A549 (cell line): Measurements from ENCODE around the gene ZSWIM3. TPM values are rescaled to one million over a fixed set of nuclear protein-coding genes. Genes with fewer than 3 reads are reported as not detected.

Experiments
- ATAC-seq, 2 experiments: fragments of 200-7000 bp in 1 of 2; fragments of >200 bp in 1 of 2; cut with Nextera tagmentation in 1 of 2; cut with Tn5 transposase in 1 of 2; 3 replicates each; pipeline versions ENCODE4 v1.8.0 to v1.9.1; 2018 to 2020; ENCODE audit warnings: mild to moderate bottlenecking in 1 of 2, moderate library complexity in 1 of 2
- CTCF ChIA-PET: fragments of 300-600 bp; sonication (Branson Sonifier 250); formaldehyde crosslinking; extraction: SDS; loops from one replicate; lab custom pipeline; 2021; ENCODE audit warnings: antibody characterized with exemption, inconsistent platforms; lab: Yijun Ruan, JAX
- POLR2A ChIA-PET: fragments of 350-600 bp; formaldehyde crosslinking; extraction: SDS; loops from one replicate; lab custom pipeline; 2021; ENCODE audit warnings: antibody characterized with exemption, inconsistent platforms; lab: Yijun Ruan, JAX
- DNase-seq, 2 experiments: peaks; one replicate each; pipeline versions ENCODE4 v3.0.0 to v3.0.0-alpha.2; 2011 to 2016; ENCODE audit warnings: low read depth in 1 of 2, low spot score in 1 of 2
- FAIRE-seq: peaks from 2 replicates; lab custom pipeline; 2011; peaks lifted over from hg19 to GRCh38; lab: Jason Lieb, UNC
- H3K27ac ChIP-seq, 2 experiments: fragments of >200 bp; sonication (Bioruptor Twin); formaldehyde crosslinking; 3 replicates each; pipeline ENCODE4 v1.5.1; 2016 to 2017
- H3K4me1 ChIP-seq: fragments of >200 bp; sonication (Bioruptor Twin); formaldehyde crosslinking; 3 replicates; pipeline ENCODE4 v1.6.1; 2016
- H3K4me2 ChIP-seq: fragments of >200 bp; sonication (Bioruptor Twin); formaldehyde crosslinking; 3 replicates; pipeline ENCODE4 v1.6.1; 2016
- H3K4me3 ChIP-seq: fragments of >200 bp; sonication (Bioruptor Twin); formaldehyde crosslinking; 3 replicates; pipeline ENCODE4 v1.5.1; 2016
- H3K9me3 ChIP-seq: fragments of >200 bp; sonication (Bioruptor Twin); formaldehyde crosslinking; 3 replicates; pipeline ENCODE4 v1.6.1; 2016
- CBX2 ChIP-seq: fragments of 200-600 bp; sonication (generic); IDR thresholded peaks from 2 replicates; pipeline ENCODE4 v1.6.1; 2016; ENCODE audit warnings: low read depth, mild to moderate bottlenecking, borderline replicate concordance
- CEBPB ChIP-seq, 2 experiments: fragments of >200 bp in 1 of 2; sonication (Bioruptor Twin) in 1 of 2; formaldehyde crosslinking in 1 of 2; IDR thresholded peaks; 2 replicates each; pipeline ENCODE4 v1.6.1; 2012 to 2016
- EHF ChIP-seq: fragments of 250-450 bp; sonication (Bioruptor Pico); IDR thresholded peaks from 2 replicates; pipeline ENCODE4 v1.5.0; 2020; ENCODE audit warnings: mild to moderate bottlenecking
- ESRRA ChIP-seq: fragments of 150-350 bp; IDR thresholded peaks from 2 replicates; pipeline ENCODE4 v1.6.1; 2014; ENCODE audit warnings: mild to moderate bottlenecking, low read length, borderline replicate concordance
- FOSL2 ChIP-seq, 2 experiments: fragments of 450-650 bp in 1 of 2; fragments of >200 bp in 1 of 2; sonication (Bioruptor Twin) in 1 of 2; formaldehyde crosslinking; IDR thresholded peaks; 2 replicates each; pipeline versions ENCODE4 v1.5.0 to v1.6.1; 2016 to 2020; ENCODE audit warnings: mild to moderate bottlenecking in 1 of 2, moderate library complexity in 1 of 2
- HEYL ChIP-seq: fragments of 250-450 bp; sonication (Bioruptor Pico); IDR thresholded peaks from 2 replicates; pipeline ENCODE4 v1.8.0; 2021; ENCODE audit warnings: mild to moderate bottlenecking, moderate library complexity
- HOXB13 ChIP-seq: fragments of 250-450 bp; sonication (Bioruptor Pico); IDR thresholded peaks from 2 replicates; pipeline ENCODE4 v1.5.0; 2020; ENCODE audit warnings: low read depth, mild to moderate bottlenecking, moderate library complexity
- HOXB5 ChIP-seq: fragments of 250-450 bp; sonication (Bioruptor Pico); IDR thresholded peaks from 2 replicates; pipeline ENCODE4 v1.5.0; 2020; ENCODE audit warnings: mild to moderate bottlenecking, moderate library complexity
- JUNB ChIP-seq: fragments of >200 bp; sonication (Bioruptor Twin); formaldehyde crosslinking; IDR thresholded peaks from 2 replicates; pipeline ENCODE4 v1.6.1; 2016
- MYC ChIP-seq: IDR thresholded peaks from 2 replicates; pipeline ENCODE4 v1.6.1; 2012; ENCODE audit warnings: mild to moderate bottlenecking, inconsistent platforms, low read length, improper control_type of control experiment, borderline replicate concordance
- NFE2L2 ChIP-seq: fragments of 150-350 bp; conservative IDR thresholded peaks from 2 replicates; pipeline ENCODE4 v1.6.1; 2014; ENCODE audit warnings: low read length
- PHF8 ChIP-seq: fragments of 200-600 bp; sonication (generic); IDR thresholded peaks from 2 replicates; pipeline ENCODE4 v1.6.1; 2016; ENCODE audit warnings: low read depth, mild to moderate bottlenecking, antibody characterized with exemption, moderate library complexity, borderline replicate concordance
- POLR2A ChIP-seq: IDR thresholded peaks from 2 replicates; pipeline ENCODE4 v1.6.1; 2012; ENCODE audit warnings: mild to moderate bottlenecking, low read length
- RFX5 ChIP-seq: fragments of 450-650 bp; IDR thresholded peaks from 2 replicates; pipeline ENCODE4 v1.7.1; 2014; ENCODE audit warnings: antibody characterized with exemption, mild to moderate bottlenecking, moderate library complexity
- ZC3H11A ChIP-seq: fragments of 450-650 bp; IDR thresholded peaks from 2 replicates; pipeline ENCODE4 v1.6.1; 2014; ENCODE audit warnings: antibody characterized with exemption, mild to moderate bottlenecking
- WGBS: methylation state at CpG from one replicate; pipeline ENCODE4 v1.1.6; 2017; ENCODE audit errors: missing lambda C conversion rate; 5-methylcytosine and 5-hydroxymethylcytosine counted together
- polyA plus RNA-seq, 4 experiments: library from polyadenylated mRNA; depleted of rRNA in 3 of 4; stranded (reverse); fragments of >200 nt; fragmentation: RNase III in 1 of 4; extraction: RNeasy Plus Mini Kit Qiagen cat#74134 plus additional on column Dnase treatment in 1 of 4; gene quantifications; 2 replicates in 3 of 4; 3 replicates in 1 of 4; pipeline ENCODE4 v1.2.3, GENCODE V29; 2011 to 2017
- TF ChIP-seq, protein P1 (sequence below): fragments of 250-450 bp; sonication (Bioruptor Pico); IDR thresholded peaks from 2 replicates; pipeline ENCODE4 v1.5.0; 2021; ENCODE audit warnings: mild to moderate bottlenecking, moderate library complexity, borderline replicate concordance
- TF ChIP-seq, protein P2 (sequence below): fragments of 200-600 bp; sonication (generic); IDR thresholded peaks from 2 replicates; pipeline ENCODE4 v1.6.1; 2016; ENCODE audit warnings: antibody characterized with exemption, mild to moderate bottlenecking, moderate library complexity
- TF ChIP-seq, protein P3 (sequence below): fragments of 450-650 bp; IDR thresholded peaks from 2 replicates; pipeline ENCODE4 v1.6.1; 2014; ENCODE audit warnings: antibody characterized with exemption
- TF ChIP-seq, protein P4 (sequence below): fragments of 250-450 bp; sonication (Bioruptor Pico); IDR thresholded peaks from 2 replicates; pipeline ENCODE4 v1.5.0; 2020; ENCODE audit warnings: low read depth, mild to moderate bottlenecking, moderate library complexity

Gene ZSWIM3
- polyA plus RNA-seq, 2 of the 4 experiments (the other 2 are of a cell fraction) = 1.1 to 1.3 TPM

DNA sequence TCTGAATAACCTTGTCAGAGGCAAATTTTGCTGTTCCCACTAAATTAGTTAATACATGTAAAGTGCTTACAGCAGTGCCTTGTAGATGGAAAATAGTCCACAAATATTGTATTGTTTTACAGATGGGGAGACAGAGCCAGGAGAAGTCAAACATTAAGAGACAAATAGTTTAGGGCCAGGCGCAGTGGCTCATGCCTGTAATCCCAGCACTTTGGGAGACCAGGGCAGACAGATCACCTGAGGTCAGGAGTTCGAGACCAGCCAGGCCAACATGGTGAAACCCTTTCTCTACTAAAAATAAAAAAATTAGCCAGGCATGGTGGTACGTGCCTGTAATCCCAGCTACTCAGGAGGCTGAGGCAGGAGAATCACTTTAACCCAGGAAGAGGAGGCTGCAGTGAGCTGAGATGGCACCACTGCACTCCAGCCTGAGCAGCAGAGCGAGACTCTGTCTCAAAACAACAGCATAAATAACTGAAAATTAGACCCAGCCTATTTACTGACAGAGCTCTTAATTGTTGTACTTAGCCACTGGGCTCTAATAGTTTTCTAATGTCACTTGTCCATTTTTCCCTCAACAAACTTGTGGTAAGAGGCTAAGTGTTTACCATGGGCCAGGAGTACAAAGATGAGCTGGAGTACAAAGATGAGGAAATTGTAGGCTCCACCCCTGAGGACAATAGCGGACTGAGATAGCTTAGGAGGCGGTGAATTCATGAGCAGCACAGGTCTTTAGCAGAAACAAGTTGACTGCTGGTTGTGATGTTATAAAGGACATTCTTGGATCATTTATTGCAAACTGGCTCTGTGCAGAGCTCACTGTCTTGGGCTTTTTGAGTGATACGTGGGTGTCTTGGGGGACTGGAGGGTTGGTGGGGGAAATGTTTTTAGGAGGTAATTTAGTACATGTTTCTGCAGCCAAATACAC lies 6.4 kb downstream of the ZSWIM3 start:
- no peak overlapping the region for H3K4me2 ChIP-seq
- DNase-seq (no peak), ATAC-seq (no peak), FAIRE-seq (no peak)
- H3K27ac ChIP-seq = no peak overlapping the region
- POLR2A ChIA-PET = interaction anchor here (1.3 kb wide), 1 partner anchor 30 kb away, joined by 3 read pairs; the partner anchor contains the start of gene SNX21
- H3K4me3 ChIP-seq = no peak overlapping the region
- CTCF ChIA-PET = interaction anchor here (1.0 kb wide), 1 partner anchor 12 kb away, joined by 3 read pairs; no protein-coding TSS in a partner anchor
- H3K4me1 ChIP-seq = peaks cover 13% of the 10 kb centered on the region; the same call in 1 of the 3 replicates
- 72% methylated on average over 7 of the region's 7 CpGs for WGBS
- no peaks in the 10 kb centered on the region for H3K9me3 ChIP-seq
- TF ChIP-seq CEBPB (IDR thresholded peaks at IDR 0.05) (no peak), NFE2L2 (no peak), HOXB5 (CRISPR knock-in tag) (no peak), ZC3H11A (no peak), PHF8 (no peak), ESRRA (no peak), FOSL2 (IDR thresholded peaks at IDR 0.05) (no peak), FOSL2 (CRISPR knock-in tag; IDR thresholded peaks at IDR 0.05) (no peak), MYC (no peak), EHF (no peak), CBX2 (no peak)
- TF ChIP-seq, protein P1, sequence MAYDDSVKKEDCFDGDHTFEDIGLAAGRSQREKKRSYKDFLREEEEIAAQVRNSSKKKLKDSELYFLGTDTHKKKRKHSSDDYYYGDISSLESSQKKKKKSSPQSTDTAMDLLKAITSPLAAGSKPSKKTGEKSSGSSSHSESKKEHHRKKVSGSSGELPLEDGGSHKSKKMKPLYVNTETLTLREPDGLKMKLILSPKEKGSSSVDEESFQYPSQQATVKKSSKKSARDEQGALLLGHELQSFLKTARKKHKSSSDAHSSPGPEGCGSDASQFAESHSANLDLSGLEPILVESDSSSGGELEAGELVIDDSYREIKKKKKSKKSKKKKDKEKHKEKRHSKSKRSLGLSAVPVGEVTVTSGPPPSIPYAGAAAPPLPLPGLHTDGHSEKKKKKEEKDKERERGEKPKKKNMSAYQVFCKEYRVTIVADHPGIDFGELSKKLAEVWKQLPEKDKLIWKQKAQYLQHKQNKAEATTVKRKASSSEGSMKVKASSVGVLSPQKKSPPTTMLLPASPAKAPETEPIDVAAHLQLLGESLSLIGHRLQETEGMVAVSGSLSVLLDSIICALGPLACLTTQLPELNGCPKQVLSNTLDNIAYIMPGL (CRISPR knock-in tag) = no peak
- TF ChIP-seq, protein P2, sequence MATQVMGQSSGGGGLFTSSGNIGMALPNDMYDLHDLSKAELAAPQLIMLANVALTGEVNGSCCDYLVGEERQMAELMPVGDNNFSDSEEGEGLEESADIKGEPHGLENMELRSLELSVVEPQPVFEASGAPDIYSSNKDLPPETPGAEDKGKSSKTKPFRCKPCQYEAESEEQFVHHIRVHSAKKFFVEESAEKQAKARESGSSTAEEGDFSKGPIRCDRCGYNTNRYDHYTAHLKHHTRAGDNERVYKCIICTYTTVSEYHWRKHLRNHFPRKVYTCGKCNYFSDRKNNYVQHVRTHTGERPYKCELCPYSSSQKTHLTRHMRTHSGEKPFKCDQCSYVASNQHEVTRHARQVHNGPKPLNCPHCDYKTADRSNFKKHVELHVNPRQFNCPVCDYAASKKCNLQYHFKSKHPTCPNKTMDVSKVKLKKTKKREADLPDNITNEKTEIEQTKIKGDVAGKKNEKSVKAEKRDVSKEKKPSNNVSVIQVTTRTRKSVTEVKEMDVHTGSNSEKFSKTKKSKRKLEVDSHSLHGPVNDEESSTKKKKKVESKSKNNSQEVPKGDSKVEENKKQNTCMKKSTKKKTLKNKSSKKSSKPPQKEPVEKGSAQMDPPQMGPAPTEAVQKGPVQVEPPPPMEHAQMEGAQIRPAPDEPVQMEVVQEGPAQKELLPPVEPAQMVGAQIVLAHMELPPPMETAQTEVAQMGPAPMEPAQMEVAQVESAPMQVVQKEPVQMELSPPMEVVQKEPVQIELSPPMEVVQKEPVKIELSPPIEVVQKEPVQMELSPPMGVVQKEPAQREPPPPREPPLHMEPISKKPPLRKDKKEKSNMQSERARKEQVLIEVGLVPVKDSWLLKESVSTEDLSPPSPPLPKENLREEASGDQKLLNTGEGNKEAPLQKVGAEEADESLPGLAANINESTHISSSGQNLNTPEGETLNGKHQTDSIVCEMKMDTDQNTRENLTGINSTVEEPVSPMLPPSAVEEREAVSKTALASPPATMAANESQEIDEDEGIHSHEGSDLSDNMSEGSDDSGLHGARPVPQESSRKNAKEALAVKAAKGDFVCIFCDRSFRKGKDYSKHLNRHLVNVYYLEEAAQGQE = no peak
- TF ChIP-seq, protein P3, sequence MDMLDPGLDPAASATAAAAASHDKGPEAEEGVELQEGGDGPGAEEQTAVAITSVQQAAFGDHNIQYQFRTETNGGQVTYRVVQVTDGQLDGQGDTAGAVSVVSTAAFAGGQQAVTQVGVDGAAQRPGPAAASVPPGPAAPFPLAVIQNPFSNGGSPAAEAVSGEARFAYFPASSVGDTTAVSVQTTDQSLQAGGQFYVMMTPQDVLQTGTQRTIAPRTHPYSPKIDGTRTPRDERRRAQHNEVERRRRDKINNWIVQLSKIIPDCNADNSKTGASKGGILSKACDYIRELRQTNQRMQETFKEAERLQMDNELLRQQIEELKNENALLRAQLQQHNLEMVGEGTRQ = no peak
- TF ChIP-seq, protein P4, sequence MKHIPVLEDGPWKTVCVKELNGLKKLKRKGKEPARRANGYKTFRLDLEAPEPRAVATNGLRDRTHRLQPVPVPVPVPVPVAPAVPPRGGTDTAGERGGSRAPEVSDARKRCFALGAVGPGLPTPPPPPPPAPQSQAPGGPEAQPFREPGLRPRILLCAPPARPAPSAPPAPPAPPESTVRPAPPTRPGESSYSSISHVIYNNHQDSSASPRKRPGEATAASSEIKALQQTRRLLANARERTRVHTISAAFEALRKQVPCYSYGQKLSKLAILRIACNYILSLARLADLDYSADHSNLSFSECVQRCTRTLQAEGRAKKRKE (CRISPR knock-in tag) = no peak
- TF ChIP-seq, all 56 proteins: peak for 0

DNA sequence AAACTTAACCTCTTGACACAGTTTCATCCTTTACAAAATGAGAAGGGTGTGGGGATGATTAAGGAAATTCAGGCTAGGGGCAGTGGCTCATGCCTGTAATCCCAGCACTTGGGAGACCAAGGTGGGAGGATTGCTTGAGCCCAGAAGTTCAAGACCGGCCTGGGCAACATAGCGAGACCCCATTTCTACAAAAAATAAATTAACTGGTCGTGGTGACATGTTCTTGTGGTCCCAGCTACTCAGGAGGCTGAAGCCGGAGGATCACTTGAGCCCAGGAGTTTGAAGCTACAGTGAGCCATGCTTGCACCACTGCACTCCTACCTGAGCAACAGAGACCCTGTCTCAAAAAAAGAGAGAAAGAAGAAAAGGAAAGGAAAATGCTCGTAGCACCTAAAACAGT lies 9.0 kb downstream of the ZSWIM3 start:
- ChIA-PET POLR2A (no interaction called here), CTCF (interaction anchor here (2.7 kb wide), 1 partner anchor 10 kb away, joined by 9 read pairs; no protein-coding TSS in a partner anchor)
- WGBS = 77% methylated on average over 5 of the region's 5 CpGs
- FAIRE-seq (no peak), ATAC-seq (no peak), DNase-seq (no peak)
- Histone ChIP-seq H3K4me2 (no peak overlapping the region), H3K9me3 (no peaks in the 10 kb centered on the region), H3K4me3 (no peak overlapping the region), H3K4me1 (0 out of 3 replicates have a peak, but pooled peaks cover 5% of the 10 kb centered on the region), H3K27ac (no peak overlapping the region)
- TF ChIP-seq POLR2A = no peak
- TF ChIP-seq, protein P3 = no peak
- TF ChIP-seq RFX5 = no peak
- no peak for TF ChIP-seq JUNB
- TF ChIP-seq HEYL (CRISPR knock-in tag) = no peak
- TF ChIP-seq, protein P4 (CRISPR knock-in tag) = no peak
- TF ChIP-seq HOXB13 (CRISPR knock-in tag) = no peak
- TF ChIP-seq CEBPB (IDR thresholded peaks at IDR 0.05) = no peak
- TF ChIP-seq, protein P2 = no peak
